GM18517 (cell line): Measurements from ENCODE around the gene CEP41.
"Not testable (repeated sequence)": the region's sequence is repeated elsewhere in the genome, so short reads cannot be mapped to it uniquely, and the experiment has no call there.

Source experiments
- ATAC-seq: cut with Tn5 transposase; IDR thresholded peaks from one replicate; pipeline ENCODE4 v1.9.1; 2021; ENCODE audit warnings: mild to moderate bottlenecking, moderate library complexity; ENCODE audit not compliant: unreplicated experiment

CEP41 gene

DNA sequence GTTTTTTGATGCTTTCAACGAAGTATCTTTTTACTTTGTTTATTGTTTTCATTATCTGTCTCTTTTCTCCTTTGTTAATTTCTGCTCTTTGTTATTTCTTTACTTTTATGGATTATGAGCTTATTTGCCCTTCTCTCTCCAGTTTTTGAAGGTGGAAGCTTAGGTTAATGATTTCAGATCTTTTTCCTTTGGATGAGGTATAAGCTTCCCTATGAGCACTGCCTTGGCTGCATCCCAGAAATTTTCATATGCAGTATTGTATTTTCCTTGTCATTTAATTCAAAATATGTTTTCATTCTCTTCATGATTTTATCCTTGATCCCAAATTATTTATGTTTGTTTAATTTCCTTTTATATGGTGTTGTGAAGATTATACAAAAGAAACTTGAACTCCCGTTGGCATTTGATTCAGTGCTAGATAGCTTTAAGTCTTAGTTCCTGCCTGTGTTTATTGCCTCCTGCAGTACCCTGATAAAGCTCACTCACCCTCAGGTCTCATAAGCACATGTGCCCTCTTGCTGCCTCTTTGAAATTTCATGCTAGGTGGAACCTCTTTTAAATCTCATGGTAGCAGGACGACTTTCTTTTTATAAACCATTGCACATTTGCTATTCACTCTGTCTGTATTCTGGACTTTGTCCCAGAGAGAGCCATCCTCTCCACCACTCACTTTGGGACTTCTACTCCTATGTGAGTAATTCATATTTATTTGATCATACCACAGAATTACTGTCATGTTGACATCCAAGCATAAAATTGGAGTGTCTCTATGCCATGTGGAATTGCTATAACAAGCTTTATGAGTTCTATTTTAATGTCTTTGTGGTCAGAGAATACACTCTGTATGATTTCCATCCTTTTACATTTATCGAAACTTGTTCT lies 23.0 kb upstream of the CEP41 start:
- no peak for ATAC-seq

DNA sequence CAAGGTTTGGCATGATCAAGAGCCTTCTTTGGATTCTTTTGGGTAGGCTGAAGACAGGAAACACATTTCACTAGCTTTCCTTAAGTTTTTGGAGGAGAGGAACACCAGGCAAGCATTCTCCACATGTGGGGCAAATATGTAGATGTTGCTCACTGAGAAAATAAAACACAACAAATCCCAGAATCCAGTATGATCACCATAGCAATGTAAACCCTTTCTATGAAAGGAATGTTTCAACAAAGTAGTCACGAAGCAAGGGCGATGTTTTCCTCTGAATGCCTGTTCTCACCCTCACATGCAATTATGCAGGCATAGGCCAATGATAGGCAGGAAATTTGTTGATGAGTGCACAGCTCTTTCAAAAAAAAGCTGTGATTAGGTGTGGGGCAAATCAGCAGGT lies 20.5 kb upstream of the CEP41 start:
- ATAC-seq, result no peak

DNA sequence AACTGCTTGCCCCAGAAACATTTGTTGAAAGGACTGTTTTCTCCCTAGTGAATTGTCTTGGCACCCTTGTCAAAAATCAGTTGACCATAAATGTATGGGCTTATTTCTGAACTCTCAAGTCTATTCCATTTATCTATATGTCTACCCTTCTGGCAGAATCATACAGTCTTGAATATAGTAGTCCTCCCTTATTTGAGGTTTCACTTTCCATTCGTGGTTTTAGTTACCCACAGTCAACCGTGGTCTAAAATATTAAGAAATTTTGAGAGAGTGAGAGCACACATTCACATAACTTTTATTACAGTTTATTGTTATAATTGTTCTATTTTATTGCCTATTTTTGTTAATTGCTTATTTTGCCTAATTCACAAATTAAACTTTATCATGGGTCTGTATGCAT lies 17.4 kb upstream of the CEP41 start:
- ATAC-seq, result no peak

DNA sequence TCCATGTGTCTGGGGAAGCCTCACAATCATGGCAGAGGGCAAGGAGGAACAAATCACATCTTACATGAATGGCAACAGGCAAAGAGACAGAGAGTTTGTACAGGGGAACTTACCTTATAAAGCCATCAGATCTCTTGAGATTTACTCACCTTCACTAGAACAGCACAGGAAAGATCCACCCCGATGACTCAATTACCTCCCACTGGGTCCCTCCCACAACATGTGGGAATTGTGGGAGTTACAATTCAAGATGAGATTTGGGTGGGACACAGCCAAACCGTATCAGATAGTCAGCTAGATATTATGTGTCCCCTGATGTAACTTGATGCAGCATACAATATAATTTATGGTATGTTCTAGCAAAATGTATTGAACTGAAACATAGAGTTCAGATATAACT lies 14.1 kb upstream of the CEP41 start:
- ATAC-seq, result no peak

DNA sequence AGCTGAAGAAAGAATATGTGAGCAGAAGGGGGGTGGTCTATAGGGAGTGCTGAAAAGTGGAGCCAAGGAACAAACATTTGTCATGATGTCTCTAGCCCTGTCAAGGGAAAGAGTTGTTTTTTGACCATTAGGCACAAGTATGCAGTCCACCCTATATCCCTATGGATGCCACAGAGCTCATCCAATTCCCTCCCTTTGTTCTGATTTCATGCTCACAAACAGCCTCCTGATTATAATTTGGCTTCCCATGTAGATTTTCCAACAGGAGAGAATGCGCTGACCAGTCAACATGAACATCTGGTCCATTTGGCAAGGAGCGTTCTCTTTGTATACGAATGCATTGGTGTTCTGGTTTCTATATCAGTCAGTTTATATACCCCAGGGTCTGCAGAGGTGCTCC lies 12.1 kb upstream of the CEP41 start:
- ATAC-seq, result no peak

DNA sequence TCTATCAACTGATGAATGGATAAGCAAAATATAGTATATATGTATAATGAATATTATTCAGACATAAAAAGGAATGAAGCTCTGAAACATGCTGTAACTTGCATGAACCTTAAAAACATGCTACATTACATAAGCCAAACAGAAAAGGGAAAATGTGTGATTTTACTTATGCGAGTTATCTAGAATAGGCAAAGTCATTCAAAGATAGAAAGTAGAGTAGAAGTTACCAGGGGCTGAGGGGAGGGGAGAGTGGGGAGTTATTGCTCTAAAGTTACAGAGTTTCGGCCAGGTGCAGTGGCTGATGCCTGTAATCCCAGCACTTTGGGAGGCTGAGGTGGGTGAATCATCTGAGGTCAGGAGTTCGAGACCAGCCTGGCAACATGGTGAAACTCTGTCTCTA lies 10.5 kb upstream of the CEP41 start:
- ATAC-seq, result not testable (repeated sequence)

DNA sequence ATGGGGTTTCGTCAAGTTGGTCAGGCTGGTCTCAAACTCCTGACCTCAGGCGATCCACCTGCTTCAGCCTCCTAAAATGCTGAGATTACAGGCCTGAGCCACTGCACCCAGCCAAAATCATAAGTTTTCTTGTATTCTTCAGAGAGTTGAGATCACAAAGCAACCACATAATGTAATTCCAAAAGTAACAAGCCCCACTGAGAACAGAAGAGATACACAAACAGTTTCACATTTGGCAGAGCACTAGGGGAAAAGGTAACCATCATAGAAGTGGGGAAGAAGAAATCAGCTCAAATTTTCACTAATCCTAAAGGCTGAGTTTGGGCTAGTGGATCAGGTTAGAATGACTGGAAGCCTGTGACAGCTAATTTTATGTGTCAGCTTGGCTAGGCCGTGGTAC lies 5.4 kb upstream of the CEP41 start:
- ATAC-seq, result no peak

DNA sequence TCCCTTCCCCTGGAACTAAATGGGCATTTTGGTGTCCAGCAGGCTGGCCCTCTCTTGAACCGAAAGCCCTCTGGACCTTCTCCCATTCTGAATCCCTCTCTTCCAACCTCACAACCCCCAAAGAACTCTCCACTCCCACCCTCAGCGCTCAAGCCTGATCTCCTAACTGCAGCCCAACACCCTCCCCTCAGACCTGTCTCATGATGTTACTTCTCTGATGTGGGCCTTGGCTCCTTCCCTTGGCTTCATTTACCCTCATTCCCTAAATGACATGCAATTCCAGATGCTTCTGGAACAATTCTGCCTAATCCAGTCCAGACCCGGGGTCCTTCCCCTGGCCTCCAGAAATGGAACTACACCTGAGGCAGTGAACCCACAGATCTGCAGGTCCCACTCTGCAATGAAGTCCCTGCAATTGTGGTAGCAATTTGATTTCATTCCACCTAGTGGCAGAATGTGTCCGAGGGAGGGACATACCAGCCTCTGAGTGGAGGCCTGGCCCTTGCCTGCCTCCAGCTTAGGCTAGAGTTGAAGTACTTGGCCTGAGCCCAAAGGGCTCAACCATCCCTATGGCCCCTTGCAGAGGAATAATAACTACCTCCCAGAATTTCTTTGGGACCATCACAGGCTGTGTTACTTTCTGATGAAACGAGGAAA lies 4.1 kb upstream of the CEP41 start:
- no peak for ATAC-seq

DNA sequence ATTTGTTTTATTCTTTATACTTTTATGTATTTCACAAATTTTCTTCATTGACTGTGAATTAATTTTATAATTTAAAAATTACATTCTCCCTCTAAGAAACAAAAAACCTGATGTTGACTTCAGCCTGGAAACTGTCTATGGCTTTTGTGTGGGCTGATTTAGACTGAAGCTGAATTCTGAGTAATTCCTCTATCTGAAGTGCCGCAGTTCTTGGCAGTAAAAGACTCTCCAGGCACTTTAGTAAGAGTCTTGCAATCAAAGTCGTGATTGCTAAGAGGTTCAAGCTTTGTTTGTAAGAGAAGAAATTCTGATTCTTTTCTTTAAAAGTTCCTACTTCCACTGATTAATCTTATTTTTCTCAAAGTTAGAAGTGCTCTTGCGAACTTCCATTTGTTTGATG lies 3.4 kb upstream of the CEP41 start:
- ATAC-seq, result no peak

DNA sequence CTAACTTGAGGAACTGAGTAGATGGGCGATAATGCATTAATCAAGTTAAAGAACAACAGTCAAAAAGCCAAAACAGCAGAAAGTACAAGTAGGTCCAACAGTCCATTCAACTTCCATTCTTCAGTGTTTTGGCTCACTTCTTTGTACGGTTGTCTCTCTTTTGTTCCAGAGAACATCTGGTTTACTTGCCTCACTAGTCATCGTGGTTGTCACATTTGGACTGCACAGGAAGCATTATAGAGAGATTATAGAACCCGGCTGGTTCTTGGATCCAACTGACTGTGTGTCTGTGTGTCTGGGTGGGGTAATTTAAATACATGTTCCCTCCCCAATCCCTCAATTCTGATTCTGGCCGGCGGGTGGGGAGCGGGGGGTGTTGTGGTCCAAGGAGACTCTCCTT lies 1.8 kb upstream of the CEP41 start:
- ATAC-seq, result no peak

DNA sequence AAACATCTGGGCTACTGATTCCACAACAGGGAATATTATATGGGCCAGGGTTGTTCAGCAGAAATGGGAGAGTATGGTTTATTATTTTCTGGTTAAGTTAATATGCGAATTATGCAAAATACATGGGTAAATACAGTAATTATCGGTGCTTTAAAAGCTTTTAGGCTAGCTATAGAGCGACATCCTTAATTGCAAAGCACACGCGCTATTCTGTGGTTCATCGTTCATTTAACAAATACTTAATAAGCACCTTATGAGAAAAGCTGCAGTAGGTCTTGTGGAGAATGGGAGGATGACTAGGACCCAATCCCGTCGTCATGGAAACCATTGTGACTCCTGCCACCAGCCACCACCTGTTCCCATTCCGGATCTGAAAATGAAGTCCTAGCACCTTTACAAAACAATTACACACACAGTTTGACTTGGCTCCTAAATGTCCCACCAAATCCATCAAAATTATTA lies 623 bp upstream of the CEP41 start:
- no peak for ATAC-seq

DNA sequence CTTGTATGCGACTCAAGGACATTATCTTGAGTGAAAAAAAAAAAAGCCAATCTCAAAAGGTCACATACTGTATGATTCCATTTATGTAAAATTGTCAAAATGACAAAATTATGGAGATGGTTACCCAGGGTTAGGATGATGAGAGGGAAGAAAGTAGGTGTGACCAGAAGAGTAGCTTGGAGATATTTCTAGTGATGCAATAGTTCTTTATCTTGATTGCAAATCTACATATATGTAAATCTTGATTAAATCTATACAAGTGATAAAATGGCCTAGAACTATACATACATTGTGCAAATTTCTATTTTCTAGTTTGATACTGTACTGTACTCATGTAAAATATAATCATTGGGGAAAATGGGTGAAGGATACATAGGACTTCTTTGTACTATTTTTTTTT lies 4.6 kb downstream of the CEP41 start:
- ATAC-seq, result no peak

DNA sequence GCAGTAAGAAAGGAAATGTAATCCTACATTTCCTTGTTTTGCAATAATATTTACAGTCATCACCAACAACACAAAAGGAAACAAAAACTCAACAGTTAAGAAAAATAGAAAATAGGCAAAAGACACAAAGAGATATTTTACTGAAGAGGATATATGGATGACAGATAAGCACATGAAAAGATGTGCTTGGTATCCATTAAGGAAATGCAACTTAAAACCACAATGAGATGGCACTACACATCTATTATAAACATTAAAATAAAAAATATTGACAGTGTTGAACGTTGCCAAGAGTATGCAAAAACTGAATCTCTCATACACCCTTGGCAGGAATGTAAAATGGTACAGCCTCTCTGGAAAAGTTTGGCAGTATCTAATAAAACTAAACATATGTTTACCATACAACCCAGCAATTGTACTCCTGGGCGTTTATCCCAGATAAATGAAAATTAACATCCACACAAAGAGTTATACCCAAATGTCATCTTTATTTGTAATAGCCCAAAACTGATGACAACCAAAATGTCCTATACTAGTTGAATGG lies 5.4 kb downstream of the CEP41 start:
- ATAC-seq, result no peak

DNA sequence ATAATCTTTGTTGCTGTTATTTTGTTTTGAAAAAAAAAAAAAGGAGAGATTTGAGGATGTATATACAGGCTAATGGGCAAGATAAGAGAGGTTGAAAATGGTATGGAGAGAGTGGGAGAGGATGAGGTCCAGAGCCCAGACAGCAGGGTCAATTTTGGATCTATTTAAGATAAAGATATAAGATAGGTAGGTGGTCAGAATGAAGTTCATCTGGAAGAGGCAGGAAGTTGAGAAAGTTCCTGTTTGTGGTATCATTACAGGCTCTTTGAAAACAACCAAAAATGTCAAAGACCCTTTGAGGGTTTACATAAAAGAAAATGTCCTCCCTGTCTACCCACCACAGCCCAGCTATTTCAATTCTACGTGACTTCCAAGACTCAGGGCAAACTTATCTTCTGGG lies 7.5 kb downstream of the CEP41 start:
- ATAC-seq, result no peak

DNA sequence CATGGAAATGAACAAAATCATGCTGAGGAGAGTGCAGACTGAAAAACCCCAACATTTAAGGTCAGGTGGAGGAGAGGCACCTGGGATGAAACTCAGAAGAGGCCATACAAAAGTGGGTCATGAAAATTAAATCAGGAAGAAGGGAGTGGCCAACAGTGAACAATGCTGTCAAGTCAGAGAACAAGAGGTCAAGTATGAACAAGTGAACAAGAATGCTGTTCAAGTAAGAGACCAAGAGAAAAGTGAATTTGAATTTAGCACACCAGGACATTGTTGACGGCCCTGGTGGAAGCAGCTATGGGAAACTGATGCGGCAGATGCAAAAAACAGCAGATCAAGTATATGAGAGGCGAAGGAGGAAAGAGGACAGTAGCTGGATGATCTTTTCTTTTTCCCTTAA lies 7.9 kb downstream of the CEP41 start:
- no peak for ATAC-seq

DNA sequence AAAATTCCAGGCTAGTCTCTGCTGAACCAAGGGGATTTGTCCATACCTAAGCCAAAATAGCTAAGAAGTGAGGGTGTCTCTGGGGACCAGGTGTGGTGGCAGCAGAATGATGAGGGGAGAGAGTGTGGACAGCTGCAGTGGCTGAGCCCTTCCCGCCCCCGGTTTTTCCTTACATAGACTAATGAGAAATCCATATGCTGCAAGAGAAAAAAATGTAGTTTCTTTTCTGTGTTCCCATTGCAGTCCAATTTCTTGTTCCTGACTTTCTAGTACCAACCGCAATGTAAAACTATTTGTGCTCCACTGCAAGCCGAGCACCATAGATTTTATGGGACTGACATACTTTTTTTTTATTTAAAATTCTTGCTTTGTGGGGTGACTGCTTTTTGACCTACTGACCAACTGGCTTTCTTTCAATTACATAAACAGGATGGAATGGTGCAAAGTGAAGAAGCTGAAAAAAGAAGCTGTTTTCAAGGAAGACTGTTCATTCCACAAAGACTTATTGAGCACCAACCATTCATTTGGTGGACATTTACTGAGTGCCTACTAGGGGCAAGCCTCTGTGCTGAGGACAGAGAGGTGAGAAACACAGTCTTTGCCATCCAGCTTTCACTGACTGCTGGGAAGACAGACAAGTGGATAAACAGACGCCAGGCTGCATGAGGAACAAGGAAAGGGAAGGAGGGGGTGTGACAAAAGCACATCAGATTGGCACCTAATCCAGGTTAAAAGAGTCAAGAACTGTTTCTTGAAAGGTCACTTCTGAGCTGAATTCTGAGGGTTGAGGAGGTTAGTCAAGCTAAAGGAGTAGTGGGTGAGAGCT lies 9.8 kb downstream of the CEP41 start:
- ATAC-seq, result no peak

DNA sequence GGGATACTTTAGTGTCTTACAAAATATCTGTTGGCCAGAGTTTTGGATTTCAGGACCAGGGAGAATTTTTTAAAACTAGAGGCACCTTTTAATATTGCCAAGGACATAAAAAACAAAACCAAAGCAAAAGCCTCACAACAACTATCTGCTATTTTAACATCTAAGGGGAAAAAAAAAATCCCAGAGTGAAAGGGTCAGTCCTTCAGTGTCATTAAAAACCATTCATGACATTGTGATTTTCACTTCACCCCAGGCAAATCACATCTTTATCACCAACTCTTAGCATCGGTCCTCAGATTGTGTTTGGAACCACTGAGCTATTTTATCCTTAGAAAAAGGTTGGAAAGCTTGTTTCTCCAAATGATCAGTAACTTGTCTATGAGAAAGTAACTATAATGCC lies 10.7 kb downstream of the CEP41 start:
- no peak for ATAC-seq

DNA sequence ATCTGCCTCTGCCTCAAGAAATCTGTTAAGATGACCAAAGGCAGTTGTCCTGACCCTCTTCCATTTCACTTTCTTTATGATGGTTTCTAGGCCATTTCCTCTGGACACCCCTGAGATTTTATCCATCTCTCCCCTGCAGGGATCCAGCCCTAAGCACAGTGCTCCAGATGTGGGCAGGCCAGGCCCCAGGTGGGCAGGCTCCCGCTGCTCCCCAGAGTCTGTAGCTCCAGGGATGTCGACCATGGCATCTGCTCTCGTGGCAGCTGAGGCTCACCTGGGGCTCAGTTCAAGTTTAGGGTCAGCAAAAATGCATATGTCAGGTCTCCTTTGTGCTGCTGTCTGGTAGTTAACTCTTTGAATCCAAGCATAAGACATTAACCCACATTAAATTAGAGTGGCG lies 11.8 kb downstream of the CEP41 start:
- ATAC-seq, result no peak

DNA sequence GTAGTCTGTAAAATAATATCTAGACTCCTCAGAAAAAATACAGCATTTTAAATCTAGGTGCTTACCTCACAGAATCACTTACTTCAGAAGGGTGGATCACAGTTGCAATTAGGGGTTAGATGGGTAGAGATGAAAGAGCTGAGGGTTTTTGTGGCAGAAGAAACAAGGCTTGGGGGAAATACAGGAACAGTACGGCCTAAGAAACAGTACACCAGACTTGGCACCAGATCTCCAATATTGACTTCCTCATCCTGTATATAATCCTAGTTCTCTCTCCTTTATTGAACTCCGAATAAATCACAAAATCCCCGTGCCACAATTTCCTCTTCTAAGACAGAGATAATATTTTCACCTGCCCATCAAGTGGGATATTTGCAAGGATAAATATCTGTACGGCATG lies 14.3 kb downstream of the CEP41 start:
- no peak for ATAC-seq

DNA sequence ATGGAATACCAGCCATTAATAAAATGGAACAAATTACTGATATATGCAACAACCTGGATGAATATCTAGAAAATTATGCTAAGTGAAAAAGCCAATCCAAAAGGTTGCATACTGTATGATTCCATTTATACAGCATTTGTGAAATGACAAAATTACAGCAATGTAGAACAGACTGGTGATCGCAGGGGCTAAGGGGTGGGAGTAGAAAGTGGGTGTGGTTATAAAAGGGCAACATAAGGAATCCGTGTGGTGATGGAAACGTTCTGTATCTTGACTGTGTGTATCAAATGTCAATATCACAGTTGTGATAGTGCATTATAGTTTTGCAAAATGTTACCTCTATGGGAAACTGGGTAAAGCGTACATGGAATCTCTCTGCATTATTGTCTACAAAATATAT lies 15.0 kb downstream of the CEP41 start:
- no peak for ATAC-seq

DNA sequence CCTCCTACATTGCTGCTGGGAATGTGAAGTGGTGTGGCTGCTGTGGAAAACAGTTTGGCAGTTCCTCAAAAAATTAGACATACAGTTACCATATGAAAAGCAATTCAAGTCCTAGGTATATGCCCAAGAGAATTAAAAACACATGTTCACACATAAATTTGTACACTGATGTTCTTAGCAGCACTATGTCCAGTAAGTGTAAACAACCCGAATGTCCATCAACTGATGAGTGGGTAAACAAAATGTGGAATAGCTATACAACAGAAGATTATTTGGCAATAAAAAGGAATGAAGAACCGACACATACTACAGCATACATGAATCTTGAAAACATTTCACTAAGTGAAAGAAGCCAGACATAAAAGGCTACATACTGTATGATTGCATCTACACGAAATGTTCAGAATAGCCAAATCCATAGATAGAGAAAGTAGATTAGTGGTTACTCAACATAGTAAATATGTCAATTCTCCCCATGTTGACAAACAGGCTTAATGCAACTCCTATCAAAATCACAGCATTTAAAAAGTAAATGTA lies 17.2 kb downstream of the CEP41 start:
- no peak for ATAC-seq
